ENCODE data around the gene OR5M11. TPM values are rescaled to one million over a fixed set of nuclear protein-coding genes. Genes with fewer than 3 reads are reported as not detected.
"Not testable (repeated sequence)": the region's sequence is repeated elsewhere in the genome, so short reads cannot be mapped to it uniquely, and the experiment has no call there.

OR5M11 gene
- polyA plus RNA-seq (ENCODE audit: insufficient read length in 12 of 12), result not detected
- long read RNA-seq, donor 1, result 0 reads
- long read RNA-seq, donor 2, result 0 reads
- long read RNA-seq, donor 3, result 0 reads
- long read RNA-seq, donor 4, result 0 reads
- long read RNA-seq, donor 5, result 0 reads
- long read RNA-seq, donor 6, result 0 reads
- long read RNA-seq, donor 7, result 0 reads
- long read RNA-seq, donor 8, result 0 reads
- long read RNA-seq, donor 9, result 0 reads
- long read RNA-seq, donor 10, result 0 reads
- long read RNA-seq, donor 11, result 0 reads

DNA sequence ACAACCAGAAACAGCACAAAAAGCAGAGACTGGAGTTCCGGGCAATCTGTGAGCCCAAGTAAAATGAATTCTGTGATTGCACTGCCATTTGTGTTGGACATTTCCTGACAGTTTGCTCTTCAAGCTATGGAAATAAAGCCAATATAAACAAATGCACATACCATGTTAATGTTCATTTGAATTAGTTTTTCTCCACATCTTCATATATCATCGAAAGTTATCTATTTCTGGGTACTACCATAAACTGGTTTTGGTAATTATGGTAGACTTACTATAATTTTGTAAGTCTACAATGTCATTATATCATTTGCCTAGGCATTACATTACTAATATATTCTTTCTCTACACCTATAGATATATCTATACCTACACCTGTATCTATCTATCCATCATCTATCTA lies at the start of gene OR5M11:
Gene OR5M11 (minus strand): TSS at position 101 of the 400 bp plus-strand sequence. CDS start 0 bp downstream, at position 101.
- DNase-seq, result no peak

DNA sequence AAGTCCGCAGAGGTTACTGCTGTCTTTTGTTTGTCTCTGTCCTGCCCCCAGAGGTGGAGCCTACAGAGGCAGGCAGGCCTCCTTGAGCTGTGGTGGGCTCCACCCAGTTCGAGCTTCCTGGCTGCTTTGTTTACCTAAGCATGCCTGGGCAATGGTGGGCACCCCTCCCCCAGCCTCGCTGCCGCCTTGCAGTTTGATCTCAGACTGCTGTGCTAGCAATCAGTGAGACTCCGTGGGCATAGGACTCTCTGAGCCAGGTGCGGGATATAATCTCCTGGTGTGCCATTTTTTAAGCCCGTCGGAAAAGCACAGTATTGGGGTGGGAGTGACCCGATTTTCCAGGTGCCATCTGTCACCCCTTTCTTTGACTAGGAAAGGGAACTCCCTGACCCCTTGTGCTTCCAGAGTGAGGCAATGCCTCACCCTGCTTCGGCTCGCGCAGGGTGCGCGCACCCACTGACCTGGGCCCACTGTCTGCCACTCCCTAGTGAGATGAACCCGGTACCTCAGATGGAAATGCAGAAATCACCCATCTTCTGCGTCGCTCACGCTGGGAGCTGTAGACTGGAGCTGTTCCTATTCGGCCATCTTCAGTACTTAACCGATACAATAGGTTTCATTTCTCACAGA lies 49.1 kb upstream of the OR5M11 start:
- DNase-seq, result not testable (repeated sequence)

DNA sequence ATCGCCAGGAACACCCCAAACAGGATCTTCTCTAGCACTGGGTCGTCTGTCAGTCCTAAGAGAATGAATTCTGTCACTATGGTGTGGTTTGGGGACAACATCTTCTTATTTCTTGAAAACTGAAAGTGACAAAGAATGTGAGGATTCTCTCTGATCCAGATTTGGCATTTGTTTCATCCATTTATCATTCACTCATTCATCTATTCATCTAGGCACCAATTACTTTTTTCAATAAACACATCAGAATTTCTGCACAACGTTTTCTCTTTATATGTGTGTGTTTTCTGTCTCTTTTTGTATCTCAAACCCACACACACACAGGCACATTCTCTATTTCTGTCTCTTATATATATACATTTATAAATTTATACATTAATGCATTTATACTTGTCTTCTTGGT lies 34.6 kb upstream of the OR5M11 start, which contains the start of gene OR5M10:
Gene OR5M10 (minus strand): TSS at position 101 of the 400 bp plus-strand sequence. CDS start 0 bp downstream, at position 101.
- no peak for DNase-seq

DNA sequence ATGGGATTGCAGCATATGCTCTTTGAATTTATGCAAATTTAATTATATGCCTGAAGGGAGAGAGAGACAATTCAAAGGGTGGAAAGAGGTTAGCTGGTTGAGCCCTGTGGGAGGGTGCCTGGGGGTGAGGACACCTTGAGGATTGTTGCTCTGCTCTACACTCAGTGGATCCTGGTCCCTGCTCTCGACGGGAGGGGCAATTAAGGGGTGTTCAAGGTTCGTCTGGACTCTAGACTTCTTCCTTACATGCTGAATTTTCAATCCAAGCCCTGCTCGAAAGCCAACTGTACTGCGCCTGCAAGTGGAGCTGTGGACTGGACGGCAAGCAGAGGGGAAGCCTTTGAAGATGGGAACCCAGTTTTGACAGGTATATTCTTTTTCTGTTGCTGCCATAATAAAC lies 15.5 kb upstream of the OR5M11 start:
- no peak for DNase-seq

DNA sequence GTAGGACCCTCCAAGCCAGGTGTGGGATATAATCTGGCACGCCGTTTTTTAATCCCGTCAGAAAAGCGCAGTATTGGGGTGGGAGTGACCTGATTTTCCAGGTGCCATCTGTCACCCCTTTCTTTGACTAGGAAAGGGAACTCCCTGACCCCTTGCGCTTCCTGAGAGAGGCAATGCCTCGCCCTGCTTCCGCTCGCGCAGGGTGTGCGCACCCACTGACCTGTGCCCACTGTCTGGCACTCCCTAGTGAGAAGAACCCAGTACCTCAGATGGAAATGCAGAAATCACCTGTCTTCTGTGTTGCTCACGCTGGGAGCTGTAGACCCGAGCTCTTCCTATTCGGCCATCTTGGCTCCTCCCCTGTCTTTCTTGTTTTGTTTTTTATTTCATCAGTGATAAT lies 11.6 kb upstream of the OR5M11 start:
- DNase-seq, result not testable (repeated sequence)

- no peak for DNase-seq
Measured at GRCh38 chr11:56545531-56545930, 2.5 kb upstream of the OR5M11 start.

DNA sequence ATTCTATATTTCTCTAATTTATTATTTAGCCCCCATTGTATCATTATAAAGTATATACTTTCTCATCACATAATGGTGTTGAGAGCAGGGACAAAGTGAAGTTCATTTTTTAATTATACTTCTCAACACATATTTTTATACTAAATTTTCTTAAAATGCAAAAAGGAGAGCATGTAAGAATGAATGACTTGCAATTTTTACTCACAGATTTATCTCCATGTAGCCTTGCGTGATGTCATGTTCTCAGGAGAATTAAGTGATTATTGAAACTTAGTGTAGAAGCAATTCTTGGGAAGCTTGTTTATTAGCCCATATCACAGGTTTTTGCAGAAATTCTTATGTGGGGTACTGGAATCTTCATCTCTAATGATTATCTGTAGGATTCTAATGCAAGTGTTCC lies 682 bp upstream of the OR5M11 start:
- DNase-seq, result no peak

DNA sequence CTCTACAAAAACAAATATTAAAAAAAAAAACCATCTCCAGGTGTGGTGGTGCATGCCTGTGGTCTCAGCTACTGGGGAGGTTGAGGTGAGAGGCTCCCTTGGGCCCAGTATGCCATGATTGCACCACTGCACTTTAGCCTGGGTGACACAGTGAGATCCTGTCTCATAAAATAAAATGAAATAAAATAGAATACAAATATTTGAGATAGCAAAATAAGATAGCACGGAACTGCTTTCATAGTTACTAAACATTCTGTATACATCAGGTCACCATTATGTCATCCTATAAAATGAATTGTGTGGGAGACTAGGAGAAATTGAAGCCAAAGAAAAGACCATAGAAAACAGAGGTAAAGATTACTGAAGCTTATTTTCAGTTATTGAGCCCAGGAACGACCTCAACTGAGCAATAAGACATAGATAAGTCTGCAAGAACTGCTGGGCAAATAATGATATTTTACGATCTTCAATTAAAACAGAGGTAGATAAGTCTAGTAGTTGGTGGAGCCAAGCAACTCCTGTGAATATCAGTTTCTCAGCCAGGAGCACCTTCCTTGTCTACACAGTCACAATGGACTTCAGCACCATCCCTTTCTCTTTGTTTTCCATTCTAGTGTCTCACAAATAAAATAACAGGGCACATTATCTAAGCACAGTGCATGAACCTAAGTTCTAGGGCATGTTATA lies 9.9 kb downstream of the OR5M11 start:
- DNase-seq, result no peak

- no peak for DNase-seq
Measured at GRCh38 chr11:56531856-56532255, 11.2 kb downstream of the OR5M11 start.

DNA sequence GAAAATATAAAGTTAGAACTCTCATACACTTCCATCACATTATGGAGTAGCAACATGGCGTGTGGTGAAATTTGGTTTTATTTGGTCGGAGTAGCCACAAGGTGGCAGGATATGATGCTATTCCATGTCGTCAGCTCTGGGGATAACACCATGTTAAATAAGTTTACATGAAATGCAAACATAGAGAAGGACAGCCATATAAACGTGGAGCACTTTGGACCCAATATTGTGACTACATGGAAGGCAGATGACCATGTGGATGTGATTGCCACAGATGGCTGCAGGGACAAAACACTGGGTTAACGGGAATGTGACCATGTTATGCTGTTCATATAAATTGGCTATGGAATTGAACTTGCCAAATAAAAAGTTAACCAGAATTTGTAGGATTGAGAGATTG lies 21.0 kb downstream of the OR5M11 start:
- DNase-seq, result no peak

DNA sequence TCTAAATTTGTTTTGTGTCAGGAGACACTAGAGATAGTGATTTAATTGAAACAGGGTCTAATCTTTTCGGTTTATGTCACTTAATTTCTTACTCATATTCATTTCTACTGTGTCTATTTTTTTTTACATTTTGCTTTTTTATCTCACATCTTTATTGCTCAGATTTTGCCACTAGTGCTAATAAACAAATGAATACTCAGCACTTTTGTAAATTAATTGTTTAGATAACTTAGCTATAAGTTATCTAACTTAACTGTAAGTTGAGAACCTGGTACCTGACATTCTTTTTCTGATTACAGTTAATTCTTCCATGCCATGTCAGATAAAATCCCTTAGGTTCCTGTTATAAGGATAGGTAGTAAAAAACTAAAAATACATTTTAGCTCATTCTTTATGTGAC lies 29.8 kb downstream of the OR5M11 start:
- no peak for DNase-seq

DNA sequence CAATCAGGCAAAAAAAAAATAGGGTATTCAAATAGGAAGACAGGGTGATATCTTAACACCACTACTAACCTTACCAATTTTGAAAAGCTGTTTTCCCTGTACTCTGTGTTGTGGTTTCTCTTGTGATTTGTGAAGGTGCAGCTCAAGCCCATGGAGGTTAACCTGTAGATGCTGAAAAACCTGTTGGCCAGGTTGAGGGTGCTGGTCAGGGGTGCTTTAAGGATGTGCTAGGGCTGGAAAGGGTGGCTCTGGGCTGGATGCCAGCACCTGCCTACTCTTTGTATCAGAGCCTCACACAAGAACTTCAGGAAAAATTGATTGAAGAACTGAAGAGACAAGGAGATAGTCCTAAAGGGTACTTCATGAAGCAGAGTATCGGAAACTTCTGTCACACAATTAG lies 33.6 kb downstream of the OR5M11 start:
- DNase-seq, result no peak

DNA sequence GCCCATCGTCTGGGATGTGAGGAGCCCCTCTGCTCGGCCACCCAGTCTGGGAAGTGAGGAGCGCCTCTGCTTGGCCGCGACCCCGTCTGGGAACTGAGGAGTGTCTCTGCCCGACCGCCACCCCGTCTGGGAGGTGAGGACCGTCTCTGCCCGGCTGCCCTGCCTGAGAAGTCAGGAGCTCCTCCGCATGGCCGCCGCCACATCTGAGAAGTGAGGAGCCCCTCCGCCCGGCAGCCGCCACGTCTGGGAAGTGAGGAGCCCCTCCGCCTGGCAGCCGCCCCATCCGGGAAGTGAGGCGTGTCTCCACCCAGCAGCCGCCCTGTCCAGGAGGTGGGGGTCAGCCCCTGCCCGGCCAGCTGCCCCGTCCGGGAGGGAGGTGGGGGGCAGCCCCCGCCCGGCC lies 46.0 kb downstream of the OR5M11 start:
- DNase-seq, result no peak

DNA sequence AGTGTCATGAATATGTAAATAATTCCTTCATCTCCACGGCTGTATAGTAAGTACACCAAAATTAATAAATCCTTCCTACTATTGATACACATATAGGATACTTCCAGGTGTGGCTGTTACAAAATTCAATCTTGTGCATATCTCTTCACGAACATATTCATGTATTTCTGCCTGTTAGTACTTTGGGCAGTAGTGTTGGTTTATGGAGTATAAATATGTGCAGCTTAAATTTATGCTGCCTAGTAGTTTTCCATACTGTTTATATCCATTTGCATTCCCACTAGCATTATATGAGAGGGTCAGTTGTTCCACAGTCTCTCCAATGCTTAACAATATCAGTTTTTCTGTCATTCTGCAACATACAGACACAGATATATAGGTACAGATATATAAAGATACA lies 47.9 kb downstream of the OR5M11 start:
- no peak for DNase-seq

Other genes with a start within 250 kb of the OR5M11 start
- not detected for gene OR8K3, start 228.1 kb downstream of the OR5M11 start, polyA plus RNA-seq (ENCODE audit: insufficient read length in 12 of 12)
- not detected for gene OR8K1, start 197.2 kb downstream of the OR5M11 start, polyA plus RNA-seq (ENCODE audit: insufficient read length in 12 of 12)
- not detected for gene OR8J1, start 189.0 kb downstream of the OR5M11 start, polyA plus RNA-seq (ENCODE audit: insufficient read length in 12 of 12)
- gene OR8U1, start 167.6 kb downstream of the OR5M11 start, polyA plus RNA-seq (ENCODE audit: insufficient read length in 12 of 12), result not detected
- not detected for gene OR5AL1, start 130.6 kb downstream of the OR5M11 start, polyA plus RNA-seq (ENCODE audit: insufficient read length in 12 of 12)
- gene OR5M3, start 69.9 kb downstream of the OR5M11 start, polyA plus RNA-seq (ENCODE audit: insufficient read length in 12 of 12), result not detected
- not detected for gene OR5M8, start 51.9 kb downstream of the OR5M11 start, polyA plus RNA-seq (ENCODE audit: insufficient read length in 12 of 12)
- not detected for gene OR5M10, start 34.5 kb upstream of the OR5M11 start, polyA plus RNA-seq (ENCODE audit: insufficient read length in 12 of 12)
- not detected for gene OR5M1, start 71.6 kb upstream of the OR5M11 start, polyA plus RNA-seq (ENCODE audit: insufficient read length in 12 of 12)
- not detected for gene OR5AP2, start 99.2 kb upstream of the OR5M11 start, polyA plus RNA-seq (ENCODE audit: insufficient read length in 12 of 12)
- gene OR5AR1, start 120.4 kb upstream of the OR5M11 start, polyA plus RNA-seq (ENCODE audit: insufficient read length in 12 of 12), result not detected
- not detected for gene OR9G1, start 155.8 kb upstream of the OR5M11 start, polyA plus RNA-seq (ENCODE audit: insufficient read length in 12 of 12)
- gene OR9G4, start 205.4 kb upstream of the OR5M11 start, polyA plus RNA-seq (ENCODE audit: insufficient read length in 12 of 12), result not detected